ENCODE measurements around the gene C4orf50. TPM values are rescaled to one million over a fixed set of nuclear protein-coding genes. Genes with fewer than 3 reads are reported as not detected.

C4orf50 gene
- total RNA-seq, 4 donors from 2014 or later: under 0.01 to 0.16 (median under 0.01) TPM

- no peak for TF ChIP-seq CTCF (IDR thresholded peaks at IDR 0.05; ENCODE audit: low read depth)
Measured at GRCh38 chr4:5894266-5894665, 124.0 kb downstream of the C4orf50 start.

DNA sequence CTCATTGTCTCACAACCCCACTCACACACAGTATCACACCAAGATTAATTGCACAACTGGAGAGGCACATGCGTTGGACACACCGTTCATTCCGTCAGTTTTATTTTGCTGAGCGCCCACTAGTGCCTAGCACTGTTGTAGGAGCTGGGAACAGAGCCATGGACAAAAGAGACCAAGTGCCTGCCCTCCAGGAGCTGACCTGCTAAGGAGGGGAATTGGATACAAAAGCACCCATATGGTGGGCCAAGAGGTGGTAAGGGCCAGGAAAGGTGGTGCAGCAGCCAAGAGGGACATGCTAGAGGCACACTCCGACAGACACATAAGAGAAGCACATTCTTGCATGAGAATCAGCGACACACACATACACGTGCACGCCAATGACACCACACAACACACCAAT, 124.6 kb downstream of the C4orf50 start:
- no peak for TF ChIP-seq CTCF (IDR thresholded peaks at IDR 0.05; ENCODE audit: low read depth)

DNA sequence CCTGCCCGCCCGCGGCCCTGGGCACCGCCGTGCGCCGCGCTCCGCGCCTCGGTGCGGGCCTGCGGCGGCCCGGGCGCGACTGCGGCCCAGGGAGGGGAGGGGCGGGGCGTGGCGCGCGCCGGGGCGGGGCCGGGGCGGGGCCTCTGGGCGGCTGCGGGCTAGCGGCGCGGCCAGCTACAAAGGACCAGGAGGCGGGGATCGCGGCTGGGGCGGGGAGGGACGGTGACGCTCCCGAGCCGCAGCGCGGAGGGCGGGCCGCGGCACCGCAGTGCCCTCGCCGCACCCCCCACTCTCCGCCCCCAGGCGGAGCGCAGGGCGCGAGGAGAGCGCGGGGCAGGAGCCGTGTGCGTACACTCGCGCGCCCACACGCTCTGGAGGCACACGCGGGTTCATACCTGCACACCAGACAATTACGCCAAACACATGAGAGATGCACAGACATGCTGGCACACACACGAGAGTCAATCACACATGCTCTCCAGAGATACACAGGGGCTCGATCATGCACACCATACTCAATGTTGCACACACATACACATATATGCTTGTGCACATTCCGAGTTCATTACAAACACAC, 125.1 kb downstream of the C4orf50 start, which contains the start of gene CRMP1:
Gene CRMP1 (minus strand): TSS at position 83 of the 577 bp plus-strand sequence. CDS start 117 bp downstream, outside the sequence.
- TF ChIP-seq CTCF (IDR thresholded peaks at IDR 0.05; ENCODE audit: low read depth): no peak

- TF ChIP-seq CTCF (IDR thresholded peaks at IDR 0.05; ENCODE audit: low read depth): no peak
Measured at GRCh38 chr4:5892323-5893003, 125.8 kb downstream of the C4orf50 start.

DNA sequence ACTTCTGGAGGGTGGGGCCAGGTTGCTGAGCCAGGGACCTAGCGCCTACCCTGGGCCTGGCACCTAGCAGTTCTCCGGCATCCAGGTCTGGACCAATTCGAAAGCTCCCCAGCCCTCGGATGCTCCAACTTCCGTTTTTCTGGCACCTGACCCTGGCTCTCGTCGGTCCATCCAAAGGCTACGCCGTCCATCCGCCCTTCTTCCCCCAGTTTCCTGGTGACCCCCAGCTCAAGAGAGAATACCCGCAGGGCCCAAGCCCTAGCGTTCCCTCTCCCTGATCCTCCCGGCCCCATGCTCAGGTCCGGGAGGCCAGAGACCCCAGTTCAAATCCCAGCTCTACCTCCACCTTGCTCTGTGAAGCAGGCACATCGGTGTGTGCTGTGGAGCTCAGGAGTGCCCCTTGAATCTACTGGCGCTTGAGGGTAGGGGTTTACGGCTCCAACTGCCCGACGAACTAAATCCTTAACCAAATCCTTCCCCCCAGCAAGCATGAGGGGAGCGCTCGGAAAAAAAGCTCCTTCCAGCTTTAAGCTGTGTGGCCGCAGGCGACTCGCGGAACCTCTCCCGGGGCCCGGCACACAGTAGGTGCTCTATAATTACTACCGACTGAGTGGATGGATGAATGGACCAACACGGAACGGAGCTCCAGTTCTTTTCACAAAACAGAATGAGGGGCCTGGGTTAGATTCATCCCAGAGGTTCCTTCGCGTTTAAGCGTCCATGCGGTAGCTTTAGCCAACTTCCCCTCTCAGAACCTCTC, 126.5 kb downstream of the C4orf50 start:
- TF ChIP-seq CTCF (IDR thresholded peaks at IDR 0.05; ENCODE audit: low read depth): no peak

GRCh38 chr4:5890063-5890727, 128.0 kb downstream of the C4orf50 start:
- TF ChIP-seq CTCF (IDR thresholded peaks at IDR 0.05; ENCODE audit: low read depth): no peak

Measured in subcutaneous adipose tissue (tissue), 4 donors.